ENCODE results near the gene ABCB4. TPM values are rescaled to one million over a fixed set of nuclear protein-coding genes. Genes with fewer than 3 reads are reported as not detected.

ABCB4 gene
- total RNA-seq, 1 experiment from 2014 or later, result not detected

DNA sequence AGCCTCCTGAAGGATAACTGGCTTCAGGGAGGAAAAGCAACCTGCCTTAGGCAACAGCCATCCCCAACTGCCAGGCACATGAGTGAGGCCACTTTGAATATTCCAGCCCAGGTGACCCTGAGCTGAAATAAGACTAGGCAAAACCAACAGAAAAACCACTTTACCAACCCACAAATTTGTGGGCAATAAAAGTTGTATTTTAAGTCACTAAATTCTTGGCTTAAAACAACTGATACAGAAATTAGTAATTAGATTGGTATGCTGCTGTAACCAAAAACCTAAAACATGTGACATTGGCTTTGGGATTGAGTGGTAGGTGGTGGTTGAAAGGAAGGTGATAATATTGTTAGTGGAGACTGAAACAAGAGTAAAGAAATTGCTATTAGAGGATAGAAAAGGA, 39.9 kb downstream of the ABCB4 start:
- CTCF ChIA-PET, result no interaction called here
- H3K36me3 ChIP-seq (ENCODE audit: low read depth), result no peaks in the 10 kb centered on the region
- peak in 1 of 2 experiments; percentile 10 for DNase-seq

GRCh38 chr7:87432536-87432935, 42.9 kb downstream of the ABCB4 start:
- H3K4me1 ChIP-seq (replicated peaks; ENCODE audit: insufficient read depth), result peaks cover 4% of the 10 kb centered on the region; the same call in 1 of the 2 replicates
- no peak for DNase-seq
- CTCF ChIA-PET, result no interaction called here

More for the DNA sequence above, 39.9 kb downstream of the ABCB4 start:
- POLR2A ChIA-PET (ENCODE audit: unreplicated experiment), result interaction anchor here (0.7 kb wide), 1 partner anchor 1269 kb away, joined by 4 read pairs; no protein-coding TSS in a partner anchor
- Histone ChIP-seq H3K4me3 (no peak overlapping the region), H3K9me3 (ENCODE audit: insufficient read depth, low read depth) (no peaks in the 10 kb centered on the region), H3F3A (ENCODE audit: insufficient read depth, low read depth) (no peaks in the 10 kb centered on the region), H3K4me1 (replicated peaks; ENCODE audit: insufficient read depth) (peaks cover 4% of the 10 kb centered on the region; the same call in 1 of the 2 replicates), H3K4me2 (no peak overlapping the region), H3K9me2 (ENCODE audit: insufficient read depth) (no peaks in the 10 kb centered on the region), H3K27ac (no peak overlapping the region), H3K27me3 (ENCODE audit: insufficient read depth, low read depth) (no peaks in the 10 kb centered on the region), H4K20me1 (ENCODE audit: insufficient read depth) (no peaks in the 10 kb centered on the region), H2AFZ (no peak overlapping the region), H3K79me2 (ENCODE audit: low read depth) (no peaks in the 10 kb centered on the region)
- BruUV-seq (replicated peaks), result no TSS peak
- TF ChIP-seq, protein P1, sequence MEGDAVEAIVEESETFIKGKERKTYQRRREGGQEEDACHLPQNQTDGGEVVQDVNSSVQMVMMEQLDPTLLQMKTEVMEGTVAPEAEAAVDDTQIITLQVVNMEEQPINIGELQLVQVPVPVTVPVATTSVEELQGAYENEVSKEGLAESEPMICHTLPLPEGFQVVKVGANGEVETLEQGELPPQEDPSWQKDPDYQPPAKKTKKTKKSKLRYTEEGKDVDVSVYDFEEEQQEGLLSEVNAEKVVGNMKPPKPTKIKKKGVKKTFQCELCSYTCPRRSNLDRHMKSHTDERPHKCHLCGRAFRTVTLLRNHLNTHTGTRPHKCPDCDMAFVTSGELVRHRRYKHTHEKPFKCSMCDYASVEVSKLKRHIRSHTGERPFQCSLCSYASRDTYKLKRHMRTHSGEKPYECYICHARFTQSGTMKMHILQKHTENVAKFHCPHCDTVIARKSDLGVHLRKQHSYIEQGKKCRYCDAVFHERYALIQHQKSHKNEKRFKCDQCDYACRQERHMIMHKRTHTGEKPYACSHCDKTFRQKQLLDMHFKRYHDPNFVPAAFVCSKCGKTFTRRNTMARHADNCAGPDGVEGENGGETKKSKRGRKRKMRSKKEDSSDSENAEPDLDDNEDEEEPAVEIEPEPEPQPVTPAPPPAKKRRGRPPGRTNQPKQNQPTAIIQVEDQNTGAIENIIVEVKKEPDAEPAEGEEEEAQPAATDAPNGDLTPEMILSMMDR (conservative IDR thresholded peaks at IDR 0.05), result no peak
- TF ChIP-seq EZH2 (IDR thresholded peaks at IDR 0.05; ENCODE audit: low read depth), result no peak
- intact Hi-C loops (cut with micrococcal nuclease; ENCODE audit: unreplicated experiment), result no loop called here

GRCh38 chr7:87427288-87427687, 48.2 kb downstream of the ABCB4 start:
- intact Hi-C loops (cut with micrococcal nuclease; ENCODE audit: unreplicated experiment), result no loop called here
- no TSS peak for BruUV-seq (replicated peaks)
- H3K4me1 ChIP-seq (replicated peaks; ENCODE audit: insufficient read depth), result no peaks in the 10 kb centered on the region
- H3K4me2 ChIP-seq, result no peak overlapping the region
- CTCF ChIA-PET, result no interaction called here
- H3K4me3 ChIP-seq, result no peak overlapping the region
- no peaks in the 10 kb centered on the region for H3K9me3 ChIP-seq (ENCODE audit: insufficient read depth, low read depth)
- POLR2A ChIA-PET (ENCODE audit: unreplicated experiment), result no interaction called here
- peaks cover 11% of the 10 kb centered on the region; the same call in 1 of the 2 replicates for H3K9me2 ChIP-seq (ENCODE audit: insufficient read depth)
- H3F3A ChIP-seq (ENCODE audit: insufficient read depth, low read depth), result no peaks in the 10 kb centered on the region
- H3K36me3 ChIP-seq (ENCODE audit: low read depth), result no peaks in the 10 kb centered on the region
- DNase-seq, result no peak
- no peak overlapping the region for H3K27ac ChIP-seq
- TF ChIP-seq EZH2 (IDR thresholded peaks at IDR 0.05; ENCODE audit: low read depth), result no peak
- TF ChIP-seq, protein P1 (conservative IDR thresholded peaks at IDR 0.05), result no peak
- H3K27me3 ChIP-seq (ENCODE audit: insufficient read depth, low read depth), result no peaks in the 10 kb centered on the region
- H4K20me1 ChIP-seq (ENCODE audit: insufficient read depth), result no peaks in the 10 kb centered on the region
- no peaks in the 10 kb centered on the region for H3K79me2 ChIP-seq (ENCODE audit: low read depth)
- H2AFZ ChIP-seq, result no peak overlapping the region

More at GRCh38 chr7:87432536-87432935, 42.9 kb downstream of the ABCB4 start:
- Histone ChIP-seq H3K27me3 (ENCODE audit: insufficient read depth, low read depth) (no peaks in the 10 kb centered on the region), H3K36me3 (ENCODE audit: low read depth) (no peaks in the 10 kb centered on the region), H3K4me3 (no peak overlapping the region), H3K27ac (no peak overlapping the region), H3K4me2 (no peak overlapping the region), H4K20me1 (ENCODE audit: insufficient read depth) (no peaks in the 10 kb centered on the region), H3K79me2 (ENCODE audit: low read depth) (no peaks in the 10 kb centered on the region), H3F3A (ENCODE audit: insufficient read depth, low read depth) (no peaks in the 10 kb centered on the region), H2AFZ (no peak overlapping the region), H3K9me3 (ENCODE audit: insufficient read depth, low read depth) (no peaks in the 10 kb centered on the region), H3K9me2 (ENCODE audit: insufficient read depth) (no peaks in the 10 kb centered on the region)
- no TSS peak for BruUV-seq (replicated peaks)
- intact Hi-C loops (cut with micrococcal nuclease; ENCODE audit: unreplicated experiment), result no loop called here
- no peak for TF ChIP-seq EZH2 (IDR thresholded peaks at IDR 0.05; ENCODE audit: low read depth)
- TF ChIP-seq, protein P1 (conservative IDR thresholded peaks at IDR 0.05), result no peak
- POLR2A ChIA-PET (ENCODE audit: unreplicated experiment), result no interaction called here

Data from PC-9 (cell line).